ENCODE measurements around the gene GAL3ST1.
A peak's percentile ranks its signal among the peaks of the same experiment; 100 is the strongest.

Gene GAL3ST1

DNA sequence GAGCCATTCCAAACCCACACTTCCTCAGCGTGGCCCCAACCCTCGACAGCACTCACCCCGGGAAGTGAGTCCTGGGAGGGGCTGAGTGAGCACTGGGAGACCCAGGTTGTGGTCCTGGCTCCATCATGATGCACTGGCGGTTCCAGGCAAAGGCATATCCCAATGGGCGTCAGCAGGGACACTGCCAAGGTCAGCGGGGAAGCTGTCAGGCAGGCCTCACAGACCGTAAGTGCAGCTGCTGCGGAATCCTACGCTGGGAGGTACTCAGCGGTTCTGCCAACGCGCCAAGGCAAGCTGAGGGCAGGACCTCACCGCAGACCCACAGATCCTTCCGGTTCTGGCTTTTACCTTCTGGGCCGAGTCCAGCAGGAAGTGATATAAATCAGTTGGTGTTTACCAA, 1.4 kb upstream of the GAL3ST1 start:
- H3K4me3 ChIP-seq (ENCODE audit: low read depth, low read length), result no peak overlapping the region
- in situ Hi-C loops (cut with HindIII; ENCODE audit: low sequenced_read_pairs), result no loop called here
- DNase-seq (ENCODE audit: low read depth, low spot score), result no peak
- TF ChIP-seq, protein P1, sequence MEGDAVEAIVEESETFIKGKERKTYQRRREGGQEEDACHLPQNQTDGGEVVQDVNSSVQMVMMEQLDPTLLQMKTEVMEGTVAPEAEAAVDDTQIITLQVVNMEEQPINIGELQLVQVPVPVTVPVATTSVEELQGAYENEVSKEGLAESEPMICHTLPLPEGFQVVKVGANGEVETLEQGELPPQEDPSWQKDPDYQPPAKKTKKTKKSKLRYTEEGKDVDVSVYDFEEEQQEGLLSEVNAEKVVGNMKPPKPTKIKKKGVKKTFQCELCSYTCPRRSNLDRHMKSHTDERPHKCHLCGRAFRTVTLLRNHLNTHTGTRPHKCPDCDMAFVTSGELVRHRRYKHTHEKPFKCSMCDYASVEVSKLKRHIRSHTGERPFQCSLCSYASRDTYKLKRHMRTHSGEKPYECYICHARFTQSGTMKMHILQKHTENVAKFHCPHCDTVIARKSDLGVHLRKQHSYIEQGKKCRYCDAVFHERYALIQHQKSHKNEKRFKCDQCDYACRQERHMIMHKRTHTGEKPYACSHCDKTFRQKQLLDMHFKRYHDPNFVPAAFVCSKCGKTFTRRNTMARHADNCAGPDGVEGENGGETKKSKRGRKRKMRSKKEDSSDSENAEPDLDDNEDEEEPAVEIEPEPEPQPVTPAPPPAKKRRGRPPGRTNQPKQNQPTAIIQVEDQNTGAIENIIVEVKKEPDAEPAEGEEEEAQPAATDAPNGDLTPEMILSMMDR (IDR thresholded peaks at IDR 0.05; ENCODE audit: low read depth, low read length), result no peak

- TF ChIP-seq, protein P1 (IDR thresholded peaks at IDR 0.05; ENCODE audit: low read depth, low read length), result no peak
- in situ Hi-C loops (cut with HindIII; ENCODE audit: low sequenced_read_pairs), result no loop called here
- H3K4me3 ChIP-seq (ENCODE audit: low read depth, low read length), result no peak overlapping the region
- peak; percentile 29 for DNase-seq (ENCODE audit: low read depth, low spot score)
These were observed 669 bp upstream of the GAL3ST1 start for GRCh38 chr22:30574997-30575671.

DNA sequence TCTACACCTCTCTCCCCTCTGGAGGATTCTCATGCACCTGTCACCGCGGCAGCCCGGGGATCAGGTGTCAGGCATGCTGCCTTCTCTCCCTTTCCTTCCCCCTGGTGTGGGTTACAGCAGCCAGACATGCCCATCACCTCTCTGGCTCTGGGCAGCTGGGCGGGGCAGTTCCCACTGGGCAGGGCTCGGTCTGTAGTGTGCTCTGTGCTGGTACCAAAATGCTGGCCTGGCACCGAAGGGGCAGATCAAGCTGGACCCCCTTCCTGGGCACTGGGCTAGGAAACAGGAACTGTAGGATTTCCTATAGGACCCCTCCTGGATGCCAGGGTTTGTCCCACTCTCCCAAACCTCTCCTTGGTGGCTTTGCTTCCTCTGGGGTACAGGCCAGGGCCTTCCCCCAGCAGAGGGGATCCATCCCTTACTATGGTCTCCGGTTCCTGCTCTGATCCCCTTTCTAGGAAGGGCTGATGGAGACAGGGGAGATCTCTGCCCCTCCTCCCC, 821 bp downstream of the GAL3ST1 start:
- H3K4me3 ChIP-seq (ENCODE audit: low read depth, low read length), result no peak overlapping the region
- in situ Hi-C loops (cut with HindIII; ENCODE audit: low sequenced_read_pairs), result no loop called here
- TF ChIP-seq, protein P1 (IDR thresholded peaks at IDR 0.05; ENCODE audit: low read depth, low read length), result no peak
- no peak for DNase-seq (ENCODE audit: low read depth, low spot score)

DNA sequence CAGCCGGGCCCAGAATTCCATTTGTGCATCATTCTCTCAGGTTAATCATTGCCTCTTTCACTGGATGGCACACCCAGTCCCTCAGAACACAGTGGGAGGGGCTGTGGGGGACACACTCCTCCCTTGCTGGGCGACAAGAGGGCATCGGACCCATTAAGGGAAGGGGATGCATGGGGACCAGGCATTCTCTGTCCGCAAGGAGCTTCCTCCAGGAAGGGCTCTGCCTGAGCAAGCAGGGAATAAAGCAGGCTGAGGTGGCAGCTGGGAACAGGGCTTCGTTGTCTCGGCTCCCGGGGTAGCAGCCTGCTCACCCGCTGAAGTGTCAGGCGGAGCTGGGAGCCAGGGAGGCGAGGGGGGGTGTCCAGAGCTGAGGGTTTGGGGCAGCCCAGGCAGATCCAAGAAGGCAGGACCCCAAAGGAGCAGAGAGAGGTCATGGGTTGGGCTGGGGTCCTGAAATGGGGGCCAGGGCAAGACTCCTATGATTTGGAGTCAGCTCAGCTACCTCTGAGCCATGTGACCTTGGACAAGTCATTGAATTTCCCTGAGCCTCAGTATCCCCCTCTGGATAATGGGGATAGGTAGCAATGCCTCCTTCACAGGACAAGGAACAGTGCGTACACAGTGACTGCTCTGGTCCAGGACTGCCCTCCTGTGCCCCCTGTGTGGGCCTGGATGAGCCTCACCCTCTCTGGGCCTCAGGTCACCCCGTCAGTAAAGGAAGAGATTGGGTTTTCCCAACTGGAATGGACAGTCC, 1.4 kb downstream of the GAL3ST1 start:
- H3K4me3 ChIP-seq (ENCODE audit: low read depth, low read length), result no peak overlapping the region
- in situ Hi-C loops (cut with HindIII; ENCODE audit: low sequenced_read_pairs), result no loop called here
- no peak for DNase-seq (ENCODE audit: low read depth, low spot score)
- TF ChIP-seq, protein P1 (IDR thresholded peaks at IDR 0.05; ENCODE audit: low read depth, low read length), result no peak

DNA sequence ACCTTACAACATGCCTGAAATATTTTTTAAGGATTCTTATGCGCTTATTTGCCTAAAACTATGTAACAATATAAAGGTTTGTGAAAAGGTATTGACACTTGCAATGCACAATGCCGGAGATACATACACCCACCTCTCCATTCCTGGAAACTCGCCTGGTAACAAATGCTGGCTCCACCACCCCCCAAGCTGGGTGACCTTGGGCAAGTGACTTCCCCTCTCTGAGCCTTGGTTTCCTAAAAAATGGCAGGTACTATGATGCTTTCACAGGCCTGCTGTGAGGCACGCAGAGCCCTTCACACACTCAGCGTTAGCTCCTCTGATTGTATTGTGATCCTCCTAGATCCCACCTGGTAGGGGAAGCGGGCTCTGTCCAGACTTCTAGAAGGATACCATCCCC, 2.3 kb downstream of the GAL3ST1 start:
- DNase-seq (ENCODE audit: low read depth, low spot score), result no peak
- in situ Hi-C loops (cut with HindIII; ENCODE audit: low sequenced_read_pairs), result no loop called here

DNA sequence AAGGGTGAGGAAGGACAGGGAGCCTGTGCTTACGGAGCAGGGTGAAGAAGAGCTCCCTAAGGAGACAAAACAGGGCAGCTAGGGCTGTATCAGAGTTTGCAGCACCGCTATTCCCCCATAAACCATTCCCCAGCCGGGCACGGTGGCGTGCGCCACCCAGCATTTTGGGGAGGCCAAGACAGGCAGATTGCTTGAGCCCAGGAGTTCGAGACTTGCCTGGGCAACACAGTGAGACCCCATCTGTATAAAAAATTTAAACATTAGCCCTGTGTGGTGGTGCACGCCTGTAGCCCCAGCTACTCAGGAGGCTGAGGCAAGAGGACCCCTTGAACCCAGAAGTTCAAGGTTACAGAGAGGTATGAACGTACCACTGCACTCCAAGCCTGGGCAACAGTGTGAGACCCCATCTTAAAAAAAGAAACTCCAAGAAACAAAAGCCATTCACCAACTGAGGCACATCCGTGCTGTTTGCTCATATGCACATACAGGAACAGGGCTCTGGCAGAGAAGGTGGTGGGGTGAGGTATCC, 4.7 kb downstream of the GAL3ST1 start:
- H3K4me3 ChIP-seq (ENCODE audit: low read depth, low read length), result no peak overlapping the region
- TF ChIP-seq, protein P1 (IDR thresholded peaks at IDR 0.05; ENCODE audit: low read depth, low read length), result no peak
- in situ Hi-C loops (cut with HindIII; ENCODE audit: low sequenced_read_pairs), result no loop called here
- DNase-seq (ENCODE audit: low read depth, low spot score), result no peak

More for the DNA sequence above, 2.3 kb downstream of the GAL3ST1 start:
- H3K4me3 ChIP-seq (ENCODE audit: low read depth, low read length), result no peak overlapping the region
- TF ChIP-seq, protein P1 (IDR thresholded peaks at IDR 0.05; ENCODE audit: low read depth, low read length), result no peak

All from astrocyte of the spinal cord (primary cell).